Measurements from ENCODE around the gene PPIL6.

- TF ChIP-seq POLR2A (IDR thresholded peaks at IDR 0.05; ENCODE audit: low read depth, low read length) (no peak), POLR2AphosphoS5 (IDR thresholded peaks at IDR 0.05; ENCODE audit: low read depth, low read length) (no peak), TAF1 (IDR thresholded peaks at IDR 0.05; ENCODE audit: low read depth, low read length) (no peak), POU2F2 (IDR thresholded peaks at IDR 0.05; ENCODE audit: low read depth, low read length) (no peak), SPI1 (IDR thresholded peaks at IDR 0.05; ENCODE audit: low read depth, low read length) (no peak), PAX5 (IDR thresholded peaks at IDR 0.05; ENCODE audit: insufficient read depth, low read length, severe bottlenecking) (no peak)
Measured at GRCh38 chr6:109356237-109356636, 84.2 kb downstream of the PPIL6 start.

Measured in GM12891 (cell line).